LNCaP clone FGC (cell line): ENCODE results near the gene SSH3.

ENCODE experiments used
- DNase-seq: peaks from one replicate; pipeline ENCODE4 v3.0.0-alpha.2; 2011; ENCODE audit warnings: low read depth
- H3K4me3 ChIP-seq: 2 replicates; pipeline ENCODE4 v1.5.1; 2011; ENCODE audit warnings: mild to moderate bottlenecking, low read depth, low read length, control low read depth
- CTCF ChIP-seq: IDR thresholded peaks from 2 replicates; pipeline ENCODE4 v1.5.1; 2012; ENCODE audit warnings: mild to moderate bottlenecking; ENCODE audit not compliant: control insufficient read depth, insufficient read depth; ENCODE audit errors: extremely low read depth

SSH3 gene

GRCh38 chr11:67287355-67288197 lies 15.8 kb upstream of the SSH3 start:
- no peak for TF ChIP-seq CTCF
- no peak for DNase-seq
- peak overlapping the region; percentile 78 for H3K4me3 ChIP-seq

- TF ChIP-seq CTCF = no peak
- no peak for DNase-seq
- peak overlapping the region; percentile 78 for H3K4me3 ChIP-seq
Observed at GRCh38 chr11:67288198-67288451, 15.2 kb upstream of the SSH3 start.

- TF ChIP-seq CTCF = peak; percentile 19; the same call in 1 of the 2 replicates
- H3K4me3 ChIP-seq = peak overlapping the region; percentile 78
- no peak for DNase-seq
Observed at GRCh38 chr11:67288452-67289225, 14.7 kb upstream of the SSH3 start.

GRCh38 chr11:67289226-67289650 lies 14.1 kb upstream of the SSH3 start, which contains the start of gene ANKRD13D:
ANKRD13D (plus strand) TSS chr11:67289303; CDS start chr11:67289461, 158 bp downstream.
- H3K4me3 ChIP-seq = peak within 1 kb of the TSS; percentile 78
- 0 out of 2 replicates have a peak, but pooled peaks have one; percentile 11 for TF ChIP-seq CTCF
- DNase-seq = no peak

- DNase-seq = no peak
- peak overlapping the region; percentile 78 for H3K4me3 ChIP-seq
- TF ChIP-seq CTCF = no peak
Observed at GRCh38 chr11:67289651-67290479, 13.5 kb upstream of the SSH3 start.

- DNase-seq = no peak
- TF ChIP-seq CTCF = no peak
- H3K4me3 ChIP-seq = no peak overlapping the region
Observed at GRCh38 chr11:67290801-67291200, 12.5 kb upstream of the SSH3 start.
